ENCODE results near the gene APOBEC2.

The APOBEC2 gene

DNA sequence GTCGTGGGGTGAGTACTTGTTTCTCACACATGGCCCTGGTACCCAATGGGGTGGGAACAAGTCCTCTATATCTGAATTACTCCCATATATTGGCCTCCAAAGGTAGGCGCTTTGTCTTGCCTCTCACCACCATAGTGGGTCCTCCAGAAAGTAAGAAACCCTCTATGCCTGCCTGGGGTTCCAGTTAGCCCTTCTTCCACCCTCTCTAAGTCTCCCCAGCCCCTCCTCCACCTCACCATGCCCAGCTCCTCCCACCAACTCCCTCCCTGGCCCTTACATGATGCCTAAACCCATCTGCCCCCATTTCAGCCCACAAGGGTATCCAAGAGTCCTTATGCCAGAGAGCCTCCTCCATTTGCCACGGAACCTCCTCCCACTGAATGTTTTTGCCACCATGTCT lies 9.9 kb upstream of the APOBEC2 start:
- TF ChIP-seq, protein P1, sequence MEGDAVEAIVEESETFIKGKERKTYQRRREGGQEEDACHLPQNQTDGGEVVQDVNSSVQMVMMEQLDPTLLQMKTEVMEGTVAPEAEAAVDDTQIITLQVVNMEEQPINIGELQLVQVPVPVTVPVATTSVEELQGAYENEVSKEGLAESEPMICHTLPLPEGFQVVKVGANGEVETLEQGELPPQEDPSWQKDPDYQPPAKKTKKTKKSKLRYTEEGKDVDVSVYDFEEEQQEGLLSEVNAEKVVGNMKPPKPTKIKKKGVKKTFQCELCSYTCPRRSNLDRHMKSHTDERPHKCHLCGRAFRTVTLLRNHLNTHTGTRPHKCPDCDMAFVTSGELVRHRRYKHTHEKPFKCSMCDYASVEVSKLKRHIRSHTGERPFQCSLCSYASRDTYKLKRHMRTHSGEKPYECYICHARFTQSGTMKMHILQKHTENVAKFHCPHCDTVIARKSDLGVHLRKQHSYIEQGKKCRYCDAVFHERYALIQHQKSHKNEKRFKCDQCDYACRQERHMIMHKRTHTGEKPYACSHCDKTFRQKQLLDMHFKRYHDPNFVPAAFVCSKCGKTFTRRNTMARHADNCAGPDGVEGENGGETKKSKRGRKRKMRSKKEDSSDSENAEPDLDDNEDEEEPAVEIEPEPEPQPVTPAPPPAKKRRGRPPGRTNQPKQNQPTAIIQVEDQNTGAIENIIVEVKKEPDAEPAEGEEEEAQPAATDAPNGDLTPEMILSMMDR (IDR thresholded peaks at IDR 0.05; ENCODE audit: insufficient read depth, missing control alignments), result no peak
- DNase-seq (ENCODE audit: insufficient read length, low spot score) (no peak), FAIRE-seq (no peak)

DNA sequence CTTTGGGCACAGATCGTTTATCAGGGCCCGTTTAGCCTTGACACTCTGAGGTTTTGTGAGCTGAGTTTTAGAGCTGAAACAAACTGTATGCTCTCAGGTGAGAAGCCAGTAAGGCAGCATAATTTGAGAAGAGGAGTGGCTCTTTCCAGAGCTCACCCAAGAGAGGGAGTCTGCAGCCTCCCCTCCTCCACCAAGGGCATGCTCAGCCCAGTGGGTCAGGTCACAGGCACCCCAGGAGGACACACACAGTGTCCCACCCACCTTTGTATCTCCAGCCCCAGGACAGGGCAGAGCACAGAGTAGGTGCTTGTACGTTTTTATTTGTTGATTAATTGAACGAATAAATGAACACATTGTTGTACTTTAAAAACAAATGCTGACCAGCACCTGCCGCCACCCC lies 7.3 kb upstream of the APOBEC2 start:
- no peak for DNase-seq (ENCODE audit: insufficient read length, low spot score)
- FAIRE-seq, result no peak
- TF ChIP-seq, protein P1 (IDR thresholded peaks at IDR 0.05; ENCODE audit: insufficient read depth, missing control alignments), result no peak

DNA sequence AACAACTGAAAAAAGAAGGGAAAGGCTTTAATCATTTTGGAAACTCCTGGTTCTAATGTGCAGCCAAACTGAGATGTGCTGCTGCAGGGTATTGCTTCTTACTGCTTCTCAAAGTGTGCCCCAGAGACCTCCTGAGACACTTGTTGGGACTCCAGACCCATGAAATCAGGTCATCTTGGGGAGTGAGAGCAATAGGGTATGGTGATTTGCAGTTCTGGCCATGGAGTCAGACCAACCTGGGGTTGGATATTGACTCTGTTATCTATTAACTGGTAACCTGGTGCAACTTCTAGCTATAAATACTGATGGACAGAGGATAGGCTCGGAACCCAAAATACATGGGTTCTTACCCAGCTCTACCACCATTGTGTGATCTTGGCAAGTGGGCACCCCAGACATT lies 6.9 kb upstream of the APOBEC2 start:
- DNase-seq (ENCODE audit: insufficient read length, low spot score) (no peak), FAIRE-seq (no peak)
- TF ChIP-seq, protein P1 (IDR thresholded peaks at IDR 0.05; ENCODE audit: insufficient read depth, missing control alignments), result no peak

DNA sequence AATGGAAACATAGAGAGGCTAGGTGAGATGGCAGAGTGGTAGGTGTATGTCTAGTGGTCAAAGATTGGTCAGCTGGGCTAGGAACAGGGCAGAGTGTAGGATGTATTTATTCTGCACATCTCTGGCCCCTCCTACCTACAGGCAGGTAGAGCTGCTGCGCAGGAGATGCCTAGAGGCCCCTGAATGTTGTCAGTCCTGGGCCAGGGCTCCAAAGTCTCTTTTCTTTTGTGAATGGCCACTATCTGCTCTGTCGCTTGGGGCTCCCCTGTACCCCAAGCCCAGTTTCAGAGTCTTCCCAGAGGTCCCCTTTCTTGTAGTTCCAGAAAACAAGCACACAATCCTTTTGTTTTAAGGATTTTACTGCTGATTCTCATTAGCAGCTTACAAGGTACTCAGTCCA lies 5.7 kb upstream of the APOBEC2 start:
- FAIRE-seq, result no peak
- no peak for DNase-seq (ENCODE audit: insufficient read length, low spot score)

DNA sequence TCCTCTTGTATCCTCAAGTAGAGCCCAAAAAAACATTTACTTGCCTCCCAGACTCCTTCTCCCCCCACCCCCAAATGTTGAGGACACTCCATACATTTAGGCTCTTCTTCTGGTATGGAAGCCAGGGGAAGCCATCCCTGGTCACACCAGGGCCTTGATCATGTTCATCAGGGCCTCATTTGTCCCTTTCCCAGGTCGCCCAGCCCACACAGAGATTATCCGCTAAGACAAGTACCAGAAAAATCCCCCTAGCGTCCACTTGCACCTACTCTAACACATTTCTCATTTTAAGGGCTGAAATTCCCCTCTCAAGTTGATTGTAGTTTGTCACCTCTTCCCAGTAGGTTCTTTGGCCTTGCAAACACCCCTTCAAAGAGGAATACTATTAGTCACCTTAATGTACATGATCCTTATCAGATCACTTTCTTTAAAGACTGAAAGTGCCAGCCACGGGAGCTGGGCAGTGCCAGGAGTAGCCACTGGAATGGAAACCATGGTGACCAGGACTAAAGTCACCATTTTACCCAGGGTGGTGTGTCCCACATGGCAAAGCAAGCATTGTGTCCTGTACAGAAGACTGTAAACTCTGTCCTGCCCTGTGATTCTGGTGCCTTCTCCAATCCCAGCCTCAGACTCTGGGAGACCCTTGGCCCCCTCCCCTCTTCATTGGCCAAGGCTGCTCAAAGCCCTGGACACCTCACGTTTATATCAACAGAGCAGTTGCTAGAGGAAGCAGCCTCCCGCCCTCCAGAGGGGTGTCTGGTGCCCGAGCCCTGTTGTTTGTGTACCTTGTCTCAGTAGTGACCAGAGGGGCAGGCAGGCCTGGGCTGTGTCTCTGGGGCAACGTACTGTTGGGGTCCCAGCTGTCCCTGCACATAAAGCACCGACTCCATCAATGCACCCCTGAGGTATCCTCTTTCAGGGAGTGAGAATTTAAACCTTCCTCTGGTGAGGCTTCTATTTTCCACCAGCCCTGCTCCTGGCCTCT lies 5.0 kb upstream of the APOBEC2 start:
- TF ChIP-seq, protein P1 (IDR thresholded peaks at IDR 0.05; ENCODE audit: insufficient read depth, missing control alignments), result no peak
- DNase-seq (ENCODE audit: insufficient read length, low spot score), result no peak
- no peak for FAIRE-seq

More for the DNA sequence above, 5.7 kb upstream of the APOBEC2 start:
- TF ChIP-seq, protein P1 (IDR thresholded peaks at IDR 0.05; ENCODE audit: insufficient read depth, missing control alignments), result no peak

DNA sequence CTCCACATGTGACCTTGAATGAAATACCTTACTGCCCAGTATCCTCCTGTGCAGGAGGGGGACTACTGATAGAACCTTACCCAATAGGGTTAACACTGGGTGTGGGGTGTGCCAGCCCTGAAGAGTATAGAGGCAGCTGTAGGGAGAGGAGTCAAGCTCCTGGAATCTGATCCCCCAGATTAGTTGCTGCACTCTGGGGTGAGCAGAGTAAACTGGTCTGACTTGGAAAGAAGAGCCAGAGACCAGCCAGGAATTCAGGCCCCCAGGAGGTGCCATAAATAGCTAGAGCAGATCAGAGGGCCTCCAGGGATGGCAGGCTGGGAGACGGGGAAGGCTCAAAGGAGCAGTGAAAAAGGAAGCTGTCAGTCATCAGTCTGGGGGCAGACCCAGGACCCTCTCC lies 3.5 kb upstream of the APOBEC2 start:
- TF ChIP-seq, protein P1 (IDR thresholded peaks at IDR 0.05; ENCODE audit: insufficient read depth, missing control alignments), result no peak
- no peak for DNase-seq (ENCODE audit: insufficient read length, low spot score)
- no peak for FAIRE-seq

DNA sequence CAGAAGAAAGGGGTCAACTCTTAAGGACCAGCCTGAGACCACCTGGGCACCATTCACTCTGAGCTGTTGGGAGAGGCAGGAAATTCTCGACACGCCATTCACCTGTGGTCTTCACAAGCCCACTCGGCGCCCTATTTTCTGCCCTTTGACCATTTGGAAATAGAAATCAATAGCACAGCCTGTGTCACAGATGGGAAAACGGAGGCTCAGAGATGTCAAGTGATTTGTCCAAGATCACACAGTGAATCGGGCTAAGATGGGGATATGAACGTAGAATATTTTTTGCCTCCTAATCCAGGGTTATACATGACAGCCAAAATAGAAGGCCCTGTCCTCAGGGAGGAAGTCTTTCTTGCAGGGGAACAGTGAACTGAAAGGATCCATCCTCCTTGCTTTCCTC lies 3.0 kb upstream of the APOBEC2 start:
- TF ChIP-seq, protein P1 (IDR thresholded peaks at IDR 0.05; ENCODE audit: insufficient read depth, missing control alignments), result no peak
- FAIRE-seq, result no peak
- DNase-seq (ENCODE audit: insufficient read length, low spot score), result no peak
